HEK293 (cell line): ENCODE data around the gene EPS8L3.

ENCODE experiments used
- BCL11B ChIP-seq: fragments of 450-650 bp; formaldehyde crosslinking; IDR thresholded peaks from 2 replicates; pipeline ENCODE4 v1.5.1; 2016; ENCODE audit warnings: low read depth, missing biosample characterization, missing genetic modification characterization
- GLI2 ChIP-seq: fragments of 450-650 bp; formaldehyde crosslinking; IDR thresholded peaks from 2 replicates; pipeline ENCODE4; 2017; ENCODE audit warnings: missing biosample characterization, missing genetic modification characterization, low read depth, borderline replicate concordance
- OSR2 ChIP-seq: fragments of 450-650 bp; formaldehyde crosslinking; IDR thresholded peaks from 2 replicates; pipeline ENCODE4 v1.5.1; 2016; ENCODE audit warnings: missing biosample characterization, missing genetic modification characterization
- SCRT1 ChIP-seq: fragments of 450-650 bp; formaldehyde crosslinking; IDR thresholded peaks from 2 replicates; pipeline ENCODE4 v1.5.1; 2016; ENCODE audit warnings: missing biosample characterization, missing genetic modification characterization, borderline replicate concordance
- SCRT2 ChIP-seq: fragments of 450-650 bp; formaldehyde crosslinking; IDR thresholded peaks from 2 replicates; pipeline ENCODE4 v1.5.1; 2016; ENCODE audit warnings: missing biosample characterization, missing genetic modification characterization
- TRIM28 ChIP-seq: IDR thresholded peaks from 2 replicates; pipeline ENCODE4 v1.6.1; 2011; ENCODE audit warnings: low read length, control low read depth, borderline replicate concordance
- YY1 ChIP-seq: fragments of 450-650 bp; formaldehyde crosslinking; IDR thresholded peaks from 2 replicates; pipeline ENCODE4 v1.5.1; 2018; ENCODE audit warnings: missing biosample characterization, missing genetic modification characterization
- ZBTB17 ChIP-seq: fragments of 450-650 bp; formaldehyde crosslinking; IDR thresholded peaks from 2 replicates; pipeline ENCODE4 v1.5.1; 2016; ENCODE audit warnings: missing biosample characterization, missing genetic modification characterization
- ZBTB48 ChIP-seq: fragments of 450-650 bp; formaldehyde crosslinking; IDR thresholded peaks from 2 replicates; pipeline ENCODE4 v1.5.1; 2016; ENCODE audit warnings: missing biosample characterization, missing genetic modification characterization
- ZBTB7A ChIP-seq: fragments of 450-650 bp; formaldehyde crosslinking; IDR thresholded peaks from 2 replicates; pipeline ENCODE4 v1.5.1; 2016; ENCODE audit warnings: low read depth, missing biosample characterization, missing genetic modification characterization
- ZNF121 ChIP-seq: fragments of 450-650 bp; formaldehyde crosslinking; IDR thresholded peaks from 2 replicates; pipeline ENCODE4 v1.5.1; 2016; ENCODE audit warnings: missing biosample characterization, missing genetic modification characterization
- ZNF133 ChIP-seq: fragments of 450-650 bp; formaldehyde crosslinking; IDR thresholded peaks from 2 replicates; pipeline ENCODE4 v1.5.1; 2016; ENCODE audit warnings: missing biosample characterization, missing genetic modification characterization
- ZNF146 ChIP-seq: fragments of 450-650 bp; formaldehyde crosslinking; IDR thresholded peaks from 2 replicates; pipeline ENCODE4 v1.5.1; 2016; ENCODE audit warnings: missing biosample characterization, missing genetic modification characterization
- ZNF155 ChIP-seq: fragments of 450-650 bp; formaldehyde crosslinking; IDR thresholded peaks from 2 replicates; pipeline ENCODE4 v1.5.1; 2016; ENCODE audit warnings: missing biosample characterization, missing genetic modification characterization
- ZNF223 ChIP-seq: fragments of 450-650 bp; formaldehyde crosslinking; IDR thresholded peaks from 2 replicates; pipeline ENCODE4 v1.5.1; 2016; ENCODE audit warnings: missing biosample characterization, missing genetic modification characterization
- ZNF280D ChIP-seq: fragments of 450-650 bp; formaldehyde crosslinking; IDR thresholded peaks from 2 replicates; pipeline ENCODE4 v1.5.1; 2016; ENCODE audit warnings: missing biosample characterization, missing genetic modification characterization
- ZNF394 ChIP-seq: fragments of 450-650 bp; formaldehyde crosslinking; IDR thresholded peaks from 2 replicates; pipeline ENCODE4 v1.5.1; 2016; ENCODE audit warnings: missing biosample characterization, missing genetic modification characterization, mild to moderate bottlenecking, moderate library complexity, borderline replicate concordance
- ZNF398 ChIP-seq: fragments of 450-650 bp; formaldehyde crosslinking; IDR thresholded peaks from 2 replicates; pipeline ENCODE4 v1.5.1; 2017; ENCODE audit warnings: missing biosample characterization, missing genetic modification characterization
- ZNF423 ChIP-seq: fragments of 450-650 bp; formaldehyde crosslinking; IDR thresholded peaks from 2 replicates; pipeline ENCODE4 v1.5.1; 2016; ENCODE audit warnings: missing biosample characterization, missing genetic modification characterization
- ZNF449 ChIP-seq: fragments of 450-650 bp; formaldehyde crosslinking; IDR thresholded peaks from 2 replicates; pipeline ENCODE4 v1.5.1; 2017; ENCODE audit warnings: missing biosample characterization, mild to moderate bottlenecking, missing genetic modification characterization, moderate library complexity
- ZNF48 ChIP-seq: fragments of 450-650 bp; formaldehyde crosslinking; IDR thresholded peaks from 2 replicates; pipeline ENCODE4 v1.5.1; 2016; ENCODE audit warnings: missing biosample characterization, missing genetic modification characterization
- ZNF555 ChIP-seq: fragments of 450-650 bp; formaldehyde crosslinking; conservative IDR thresholded peaks from 2 replicates; pipeline ENCODE4 v1.5.1; 2017; ENCODE audit warnings: missing biosample characterization, mild to moderate bottlenecking, missing genetic modification characterization, inconsistent platforms
- ZNF558 ChIP-seq: fragments of 450-650 bp; formaldehyde crosslinking; IDR thresholded peaks from 2 replicates; pipeline ENCODE4 v1.5.1; 2016; ENCODE audit warnings: missing biosample characterization, missing genetic modification characterization
- ZNF571 ChIP-seq: fragments of 450-650 bp; formaldehyde crosslinking; IDR thresholded peaks from 2 replicates; pipeline ENCODE4 v1.5.0; 2017; ENCODE audit warnings: missing biosample characterization, missing genetic modification characterization
- ZNF639 ChIP-seq: fragments of 450-650 bp; formaldehyde crosslinking; IDR thresholded peaks from 2 replicates; pipeline ENCODE4 v1.5.1; 2016; ENCODE audit warnings: missing biosample characterization, missing genetic modification characterization
- ZNF645 ChIP-seq: fragments of 450-650 bp; formaldehyde crosslinking; IDR thresholded peaks from 2 replicates; pipeline ENCODE4; 2016; ENCODE audit warnings: missing biosample characterization, missing genetic modification characterization
- ZNF768 ChIP-seq: fragments of 450-650 bp; formaldehyde crosslinking; IDR thresholded peaks from 2 replicates; pipeline ENCODE4 v1.5.1; 2018; ENCODE audit warnings: missing biosample characterization, mild to moderate bottlenecking, missing genetic modification characterization
- ZSCAN23 ChIP-seq: fragments of 450-650 bp; formaldehyde crosslinking; IDR thresholded peaks from 2 replicates; pipeline ENCODE4 v1.5.1; 2016; ENCODE audit warnings: missing biosample characterization, missing genetic modification characterization
- TF ChIP-seq, protein P1 (sequence below): fragments of 450-650 bp; formaldehyde crosslinking; IDR thresholded peaks from 2 replicates; pipeline ENCODE4 v1.5.1; 2017; ENCODE audit warnings: missing biosample characterization, missing genetic modification characterization
- TF ChIP-seq, protein P2 (sequence below): fragments of 450-650 bp; formaldehyde crosslinking; IDR thresholded peaks from 2 replicates; pipeline ENCODE4 v1.5.1; 2017; ENCODE audit warnings: missing biosample characterization, missing genetic modification characterization

EPS8L3 gene

DNA sequence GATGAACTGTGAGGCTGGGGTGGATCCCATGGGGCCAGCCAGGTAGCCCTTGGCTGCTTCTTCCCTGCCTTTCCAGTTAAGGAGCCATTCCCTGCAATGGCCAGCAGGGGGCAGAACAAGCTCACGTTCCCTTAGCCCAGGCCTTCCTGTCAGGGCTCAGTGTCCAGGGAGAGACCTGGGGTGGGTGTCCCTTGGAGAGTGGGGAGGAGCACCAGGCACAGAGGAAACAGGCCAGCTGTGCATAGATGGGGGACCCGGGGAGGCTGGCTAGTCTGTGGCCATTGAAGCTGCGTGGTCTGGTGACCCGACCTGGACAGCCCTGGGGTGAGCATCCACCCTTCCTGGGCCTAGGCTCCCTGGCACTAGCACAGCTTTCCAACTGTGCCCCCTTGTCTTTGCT is 13.2 kb upstream of the EPS8L3 start (continued):
- TF ChIP-seq ZNF121 (no peak), ZSCAN23 (tag by site-specific recombination) (no peak), TRIM28 (no peak), ZBTB7A (tag by site-specific recombination) (no peak), BCL11B (tag by site-specific recombination) (peak; percentile 54; the same call in 1 of the 2 replicates), ZNF639 (tag by site-specific recombination) (no peak), ZNF555 (tag by site-specific recombination) (no peak), ZNF155 (no peak), ZNF423 (tag by site-specific recombination) (no peak), ZNF645 (tag by site-specific recombination) (no peak), ZNF280D (tag by site-specific recombination) (no peak), OSR2 (tag by site-specific recombination) (no peak), ZBTB17 (tag by site-specific recombination) (0 out of 2 replicates have a peak, but pooled peaks have one; percentile 42), ZBTB48 (tag by site-specific recombination) (peak; percentile 99), ZNF133 (tag by site-specific recombination) (no peak), ZNF394 (0 out of 2 replicates have a peak, but pooled peaks have one; percentile 10), ZNF146 (tag by site-specific recombination) (no peak), SCRT2 (no peak), ZNF48 (tag by site-specific recombination) (no peak), ZNF223 (tag by site-specific recombination) (no peak), ZNF449 (tag by site-specific recombination) (no peak), ZNF398 (no peak), GLI2 (tag by site-specific recombination) (no peak), ZNF558 (tag by site-specific recombination) (no peak), YY1 (tag by site-specific recombination) (no peak), SCRT1 (no peak), ZNF768 (tag by site-specific recombination) (no peak), ZNF571 (tag by site-specific recombination) (no peak)
- TF ChIP-seq, protein P1, sequence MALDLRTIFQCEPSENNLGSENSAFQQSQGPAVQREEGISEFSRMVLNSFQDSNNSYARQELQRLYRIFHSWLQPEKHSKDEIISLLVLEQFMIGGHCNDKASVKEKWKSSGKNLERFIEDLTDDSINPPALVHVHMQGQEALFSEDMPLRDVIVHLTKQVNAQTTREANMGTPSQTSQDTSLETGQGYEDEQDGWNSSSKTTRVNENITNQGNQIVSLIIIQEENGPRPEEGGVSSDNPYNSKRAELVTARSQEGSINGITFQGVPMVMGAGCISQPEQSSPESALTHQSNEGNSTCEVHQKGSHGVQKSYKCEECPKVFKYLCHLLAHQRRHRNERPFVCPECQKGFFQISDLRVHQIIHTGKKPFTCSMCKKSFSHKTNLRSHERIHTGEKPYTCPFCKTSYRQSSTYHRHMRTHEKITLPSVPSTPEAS (tag by site-specific recombination), result no peak
- TF ChIP-seq, protein P2, sequence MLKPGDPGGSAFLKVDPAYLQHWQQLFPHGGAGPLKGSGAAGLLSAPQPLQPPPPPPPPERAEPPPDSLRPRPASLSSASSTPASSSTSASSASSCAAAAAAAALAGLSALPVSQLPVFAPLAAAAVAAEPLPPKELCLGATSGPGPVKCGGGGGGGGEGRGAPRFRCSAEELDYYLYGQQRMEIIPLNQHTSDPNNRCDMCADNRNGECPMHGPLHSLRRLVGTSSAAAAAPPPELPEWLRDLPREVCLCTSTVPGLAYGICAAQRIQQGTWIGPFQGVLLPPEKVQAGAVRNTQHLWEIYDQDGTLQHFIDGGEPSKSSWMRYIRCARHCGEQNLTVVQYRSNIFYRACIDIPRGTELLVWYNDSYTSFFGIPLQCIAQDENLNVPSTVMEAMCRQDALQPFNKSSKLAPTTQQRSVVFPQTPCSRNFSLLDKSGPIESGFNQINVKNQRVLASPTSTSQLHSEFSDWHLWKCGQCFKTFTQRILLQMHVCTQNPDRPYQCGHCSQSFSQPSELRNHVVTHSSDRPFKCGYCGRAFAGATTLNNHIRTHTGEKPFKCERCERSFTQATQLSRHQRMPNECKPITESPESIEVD (tag by site-specific recombination), result no peak
